ENCODE measurements around the gene PPP2R2D. TPM values are rescaled to one million over a fixed set of nuclear protein-coding genes. Genes with fewer than 3 reads are reported as not detected.

Gene PPP2R2D
- total RNA-seq, 2 experiments from 2014 or later: 31.6 to 32.3 TPM

DNA sequence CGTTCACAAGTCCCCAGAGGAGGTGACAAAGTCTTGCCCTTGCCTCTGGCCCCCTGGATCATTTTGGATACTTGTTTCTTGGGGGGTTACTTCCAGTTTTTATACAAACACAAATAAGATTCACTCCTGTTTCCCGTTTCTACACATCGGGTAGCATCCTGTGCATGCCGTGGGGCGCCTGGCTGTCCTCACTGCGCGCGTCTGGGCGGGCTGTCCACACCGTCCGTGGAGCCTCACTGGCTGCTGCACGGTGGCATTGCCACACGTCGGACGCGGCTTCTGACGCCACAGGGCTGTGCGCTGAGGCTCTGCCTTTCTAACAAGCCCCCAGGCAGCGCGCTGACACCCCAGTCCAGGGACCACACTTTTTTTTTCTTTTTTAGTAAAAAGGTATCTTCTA lies 62.5 kb downstream of the PPP2R2D start:
- no peak overlapping the region for H3K27ac Mint-ChIP-seq
- intact Hi-C loops (cut with micrococcal nuclease): no loop called here
- ATAC-seq (no peak), DNase-seq (no peak)
- H3K4me1 Mint-ChIP-seq (ENCODE audit: low read depth): peaks cover 18% of the 10 kb centered on the region
- no peaks in the 10 kb centered on the region for H3K9me3 Mint-ChIP-seq
- ChIA-PET POLR2A (interaction anchor here (1.0 kb wide), 1 partner anchor 49 kb away, joined by 3 read pairs; no protein-coding TSS in a partner anchor), CTCF (no interaction called here)
- H3K36me3 Mint-ChIP-seq (ENCODE audit: low read depth): peaks cover 33% of the 10 kb centered on the region
- no peaks in the 10 kb centered on the region for H3K27me3 Mint-ChIP-seq
- H3K4me3 Mint-ChIP-seq: no peak overlapping the region
- TF ChIP-seq, protein P1, sequence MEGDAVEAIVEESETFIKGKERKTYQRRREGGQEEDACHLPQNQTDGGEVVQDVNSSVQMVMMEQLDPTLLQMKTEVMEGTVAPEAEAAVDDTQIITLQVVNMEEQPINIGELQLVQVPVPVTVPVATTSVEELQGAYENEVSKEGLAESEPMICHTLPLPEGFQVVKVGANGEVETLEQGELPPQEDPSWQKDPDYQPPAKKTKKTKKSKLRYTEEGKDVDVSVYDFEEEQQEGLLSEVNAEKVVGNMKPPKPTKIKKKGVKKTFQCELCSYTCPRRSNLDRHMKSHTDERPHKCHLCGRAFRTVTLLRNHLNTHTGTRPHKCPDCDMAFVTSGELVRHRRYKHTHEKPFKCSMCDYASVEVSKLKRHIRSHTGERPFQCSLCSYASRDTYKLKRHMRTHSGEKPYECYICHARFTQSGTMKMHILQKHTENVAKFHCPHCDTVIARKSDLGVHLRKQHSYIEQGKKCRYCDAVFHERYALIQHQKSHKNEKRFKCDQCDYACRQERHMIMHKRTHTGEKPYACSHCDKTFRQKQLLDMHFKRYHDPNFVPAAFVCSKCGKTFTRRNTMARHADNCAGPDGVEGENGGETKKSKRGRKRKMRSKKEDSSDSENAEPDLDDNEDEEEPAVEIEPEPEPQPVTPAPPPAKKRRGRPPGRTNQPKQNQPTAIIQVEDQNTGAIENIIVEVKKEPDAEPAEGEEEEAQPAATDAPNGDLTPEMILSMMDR (IDR thresholded peaks at IDR 0.05): no peak

DNA sequence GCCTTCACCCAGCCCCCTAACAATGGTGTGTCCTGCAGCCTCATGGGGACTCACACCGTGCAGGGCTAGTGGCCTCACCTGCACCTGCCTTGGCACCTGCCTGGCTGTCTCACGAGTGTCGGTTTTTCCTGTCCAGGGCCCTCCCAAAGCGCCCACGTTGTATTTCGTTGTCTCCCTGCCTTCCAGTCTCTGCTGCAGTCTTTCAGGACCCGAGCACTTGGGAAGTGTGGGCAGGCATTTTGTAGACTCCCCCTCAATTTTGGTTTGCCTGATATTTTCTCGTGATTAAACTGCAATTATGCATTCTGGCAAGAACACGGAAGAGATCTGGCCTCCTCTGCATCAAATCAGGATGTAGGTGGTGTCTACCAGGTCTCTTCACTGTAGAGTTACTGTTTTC lies 63.0 kb downstream of the PPP2R2D start:
- H3K4me1 Mint-ChIP-seq (ENCODE audit: low read depth): peaks cover 19% of the 10 kb centered on the region
- DNase-seq (no peak), ATAC-seq (no peak)
- H3K27ac Mint-ChIP-seq: no peak overlapping the region
- no peaks in the 10 kb centered on the region for H3K27me3 Mint-ChIP-seq
- TF ChIP-seq, protein P1 (IDR thresholded peaks at IDR 0.05): no peak
- ChIA-PET CTCF (interaction anchor here (1.7 kb wide), 1 partner anchor 59 kb away, joined by 5 read pairs; no protein-coding TSS in a partner anchor), POLR2A (interaction anchor here (1.0 kb wide), 1 partner anchor 49 kb away, joined by 3 read pairs; no protein-coding TSS in a partner anchor)
- H3K36me3 Mint-ChIP-seq (ENCODE audit: low read depth): peaks cover 36% of the 10 kb centered on the region
- H3K9me3 Mint-ChIP-seq: no peaks in the 10 kb centered on the region
- intact Hi-C loops (cut with micrococcal nuclease): no loop called here
- H3K4me3 Mint-ChIP-seq: no peak overlapping the region

DNA sequence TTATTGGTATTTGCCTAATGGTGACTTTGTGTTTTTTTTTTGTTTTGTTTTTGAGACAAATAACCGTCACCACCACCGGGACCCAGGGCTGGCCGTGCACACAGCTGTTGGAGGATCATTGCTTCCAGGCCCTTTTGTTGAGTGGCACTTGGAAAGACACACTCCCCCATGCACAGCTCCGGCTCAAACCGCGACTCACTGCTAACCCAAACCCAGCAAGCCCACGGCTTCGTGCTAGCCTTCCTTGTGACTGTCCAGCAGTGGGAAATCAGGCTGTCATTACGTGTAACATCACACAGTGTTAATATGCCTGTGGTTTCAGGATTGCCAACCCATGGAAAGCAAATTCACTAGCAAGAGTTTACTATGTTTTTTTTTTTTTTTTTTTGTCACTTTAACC lies 63.5 kb downstream of the PPP2R2D start:
- peaks cover 38% of the 10 kb centered on the region for H3K36me3 Mint-ChIP-seq (ENCODE audit: low read depth)
- H3K4me1 Mint-ChIP-seq (ENCODE audit: low read depth): peaks cover 21% of the 10 kb centered on the region
- peak overlapping the region; percentile 29 for H3K27ac Mint-ChIP-seq
- H3K9me3 Mint-ChIP-seq: no peaks in the 10 kb centered on the region
- H3K4me3 Mint-ChIP-seq: no peak overlapping the region
- TF ChIP-seq, protein P1 (IDR thresholded peaks at IDR 0.05): no peak
- POLR2A ChIA-PET: interaction anchor here (1.1 kb wide), 1 partner anchor 59 kb away, joined by 3 read pairs; no protein-coding TSS in a partner anchor
- CTCF ChIA-PET: interaction anchor here (0.9 to 1.7 kb wide), 2 partner anchors 58 to 79 kb away, joined by 3 to 5 read pairs; no protein-coding TSS in a partner anchor
- H3K27me3 Mint-ChIP-seq: no peaks in the 10 kb centered on the region
- intact Hi-C loops (cut with micrococcal nuclease): no loop called here
- ATAC-seq (no peak), DNase-seq (no peak)

DNA sequence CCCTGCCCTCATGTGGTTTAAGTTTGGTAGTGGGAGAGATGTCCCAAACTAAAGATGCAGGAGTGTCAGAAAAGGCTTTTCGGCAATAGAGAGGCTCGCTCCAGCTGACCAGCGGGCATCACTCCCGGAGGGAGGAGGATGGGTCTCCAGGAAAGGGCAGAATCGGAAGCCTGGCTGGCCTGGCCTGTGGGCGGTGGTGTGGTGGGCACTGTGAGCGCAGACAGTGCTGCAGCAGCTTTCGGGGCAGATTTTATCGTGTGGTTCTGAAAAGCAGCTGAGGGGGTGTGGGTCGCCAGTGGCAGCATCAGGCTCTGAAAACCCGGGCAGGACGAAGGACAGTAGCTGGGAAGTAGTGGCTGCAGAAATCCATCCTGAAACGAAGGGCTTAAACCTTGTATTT lies 68.1 kb downstream of the PPP2R2D start:
- intact Hi-C loops (cut with micrococcal nuclease): no loop called here
- Mint-ChIP-seq H3K4me1 (ENCODE audit: low read depth) (peaks cover 57% of the 10 kb centered on the region), H3K4me3 (no peak overlapping the region), H3K27me3 (no peaks in the 10 kb centered on the region), H3K27ac (peak overlapping the region; percentile 25), H3K9me3 (no peaks in the 10 kb centered on the region), H3K36me3 (ENCODE audit: low read depth) (peaks cover 78% of the 10 kb centered on the region)
- DNase-seq: no peak
- TF ChIP-seq, protein P1 (IDR thresholded peaks at IDR 0.05): no peak
- ChIA-PET POLR2A (no interaction called here), CTCF (interaction anchor here (1.7 kb wide), 1 partner anchor 54 kb away, joined by 8 read pairs; no protein-coding TSS in a partner anchor)
- no peak for ATAC-seq

DNA sequence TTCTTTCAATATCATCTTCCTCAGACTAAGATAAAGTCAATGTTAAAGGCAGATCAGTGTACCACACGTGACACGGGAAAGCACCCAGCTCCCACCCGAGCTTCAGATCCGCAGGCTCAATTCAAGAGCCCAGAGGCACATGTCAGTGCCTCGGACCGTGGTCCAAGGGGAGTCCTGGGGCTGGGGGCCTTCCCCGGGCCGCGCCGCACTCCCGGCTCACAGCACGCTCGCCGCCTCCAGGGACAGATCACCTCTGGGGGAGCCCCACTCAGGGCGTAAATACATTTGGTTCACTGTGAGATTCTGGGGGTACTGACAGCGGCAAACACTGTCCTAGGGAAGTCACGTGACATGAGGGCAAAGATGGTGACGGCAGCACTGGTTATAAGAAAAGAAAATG lies 70.1 kb downstream of the PPP2R2D start:
- H3K9me3 Mint-ChIP-seq: no peaks in the 10 kb centered on the region
- POLR2A ChIA-PET: interaction anchor here (1.3 kb wide), 1 partner anchor 10 kb away, joined by 4 read pairs; no protein-coding TSS in a partner anchor
- peaks cover 82% of the 10 kb centered on the region for H3K36me3 Mint-ChIP-seq (ENCODE audit: low read depth)
- intact Hi-C loops (cut with micrococcal nuclease): no loop called here
- no peak overlapping the region for H3K27ac Mint-ChIP-seq
- no peak for ATAC-seq
- H3K27me3 Mint-ChIP-seq: no peaks in the 10 kb centered on the region
- no peak overlapping the region for H3K4me3 Mint-ChIP-seq
- TF ChIP-seq, protein P1 (IDR thresholded peaks at IDR 0.05): no peak
- peaks cover 61% of the 10 kb centered on the region for H3K4me1 Mint-ChIP-seq (ENCODE audit: low read depth)
- DNase-seq: no peak
- CTCF ChIA-PET: interaction anchor here (2.0 kb wide), 1 partner anchor 10 kb away, joined by 6 read pairs; the partner anchor contains the start of gene BNIP3

Data from activated CD8-positive, alpha-beta T cell treated with anti-CD3 and anti-CD28 coated beads for 36 hours (primary cell).